GM21737 (cell line): ENCODE measurements around the gene DACT3.

ENCODE experiments used
- ATAC-seq: cut with Tn5 transposase; IDR thresholded peaks from one replicate; pipeline ENCODE4 v1.9.1; 2021; ENCODE audit warnings: mild to moderate bottlenecking, moderate library complexity; ENCODE audit not compliant: unreplicated experiment

The DACT3 gene

GRCh38 chr19:46600384-46601317, 60.3 kb downstream of the DACT3 start:
- peak; percentile 68 for ATAC-seq

GRCh38 chr19:46599716-46600373, 61.1 kb downstream of the DACT3 start:
- ATAC-seq: no peak

GRCh38 chr19:46598372-46598917, 62.5 kb downstream of the DACT3 start:
- no peak for ATAC-seq
